Colonic mucosa (tissue), 4 donors: ENCODE measurements around the gene PPP1R1C. TPM values are rescaled to one million over a fixed set of nuclear protein-coding genes. Genes with fewer than 3 reads are reported as not detected.

Experiments
- DNase-seq: peaks from one replicate; pipeline ENCODE4 v3.0.0-alpha.2; 2020
- H3K27ac ChIP-seq: fragments of 200-600 bp; one replicate; pipeline ENCODE4 v1.8.0; 2021
- H3K27me3 ChIP-seq: fragments of 200-600 bp; one replicate; pipeline ENCODE4 v1.8.0; 2021
- H3K36me3 ChIP-seq: fragments of 200-600 bp; one replicate; pipeline ENCODE4 v1.8.0; 2021
- H3K4me1 ChIP-seq: fragments of 200-600 bp; one replicate; pipeline ENCODE4 v1.8.0; 2021; ENCODE audit warnings: mild to moderate bottlenecking
- H3K4me3 ChIP-seq: fragments of 200-600 bp; one replicate; pipeline ENCODE4 v1.8.0; 2021
- H3K9ac ChIP-seq, 2 donors: one replicate each; pipeline ENCODE4 v1.7.0; 2013; ENCODE audit warnings: control low read depth in 2 of 2, low read depth in 2 of 2, low read length in 2 of 2
- H3K9me3 ChIP-seq: fragments of 200-600 bp; one replicate; pipeline ENCODE4 v1.8.0; 2021
- CTCF ChIP-seq: fragments of 200-600 bp; IDR thresholded peaks from one replicate; pipeline ENCODE4 v1.8.0; 2022; ENCODE audit warnings: antibody characterized with exemption, mild to moderate bottlenecking
- intact Hi-C: fragments of 100-400 bp; cut with DNase I; formaldehyde crosslinking; loops from one replicate; pipeline ENCODE4 v1.14.1; 2022
- total RNA-seq, 2 donors: library from RNA; stranded (reverse); fragmentation: NEBNext Ultra II Directional in 1 of 2; extraction: Animal tissue kit (Norgen Biotek cat#: 25700) in 1 of 2; gene quantifications; one replicate each; pipeline ENCODE4 v1.2.1, GENCODE V29; 2021
- donor health status: healthy.
- donor health status: DM: no; HTN: no; CAD: no.
- donor health status: DM: no; HTN: no; CAD: no.

The PPP1R1C gene
- total RNA-seq, 2 donors from 2014 or later = not detected

DNA sequence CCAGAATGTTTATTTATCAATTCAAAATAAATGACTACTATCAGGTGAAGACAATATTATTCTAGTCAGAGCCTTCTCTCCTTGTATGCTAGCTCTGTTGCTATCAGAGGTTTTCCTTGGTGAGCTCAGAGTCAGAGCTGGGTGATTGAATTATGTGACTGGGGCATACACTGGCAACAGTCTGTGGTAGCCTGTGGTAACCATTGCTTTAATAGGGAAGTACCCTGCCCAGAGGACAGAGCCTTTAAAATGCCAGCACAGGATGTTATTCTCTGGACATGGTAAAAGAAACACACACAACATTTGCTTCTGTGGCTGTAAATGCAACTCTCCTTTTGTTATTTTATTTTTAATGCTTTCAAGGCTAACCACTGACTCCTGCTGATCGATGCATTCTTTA lies 124.7 kb downstream of the PPP1R1C start:
- Histone ChIP-seq H3K36me3 (no peaks in the 10 kb centered on the region), H3K9ac (no peak overlapping the region), H3K27ac (no peak overlapping the region), H3K9me3 (no peaks in the 10 kb centered on the region), H3K4me3 (no peak overlapping the region), H3K4me1 (no peaks in the 10 kb centered on the region), H3K27me3 (no peaks in the 10 kb centered on the region)
- TF ChIP-seq CTCF = no peak
- DNase-seq = no peak
- intact Hi-C loops = no loop called here

- Histone ChIP-seq H3K4me1 (no peaks in the 10 kb centered on the region), H3K9ac (no peak overlapping the region), H3K9me3 (no peaks in the 10 kb centered on the region), H3K27ac (no peak overlapping the region), H3K4me3 (no peak overlapping the region), H3K36me3 (no peaks in the 10 kb centered on the region), H3K27me3 (no peaks in the 10 kb centered on the region)
- DNase-seq = no peak
- TF ChIP-seq CTCF = no peak
- intact Hi-C loops = no loop called here
Observed at GRCh38 chr2:182113334-182113733, 127.7 kb downstream of the PPP1R1C start.

DNA sequence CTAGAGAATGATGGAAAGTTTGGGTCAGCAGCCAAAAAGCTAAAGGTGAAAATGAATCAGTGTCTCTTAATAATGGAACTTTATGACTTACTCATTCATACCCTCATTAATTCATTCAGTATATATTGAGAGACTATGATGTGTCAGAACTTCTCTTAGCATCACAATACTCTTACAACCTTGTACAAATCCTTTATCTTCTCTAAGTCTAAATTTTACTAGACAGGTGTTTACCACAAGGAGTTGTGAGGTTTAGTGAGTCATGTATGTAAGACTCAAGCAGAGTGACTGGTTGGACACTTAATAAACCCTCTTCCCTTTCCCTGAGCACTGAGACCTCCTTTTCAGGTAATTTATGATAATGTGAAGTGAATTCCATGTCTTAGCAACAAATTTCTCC lies 129.6 kb downstream of the PPP1R1C start:
- intact Hi-C loops = no loop called here
- Histone ChIP-seq H3K9me3 (no peaks in the 10 kb centered on the region), H3K9ac (no peak overlapping the region), H3K4me3 (no peak overlapping the region), H3K4me1 (no peaks in the 10 kb centered on the region), H3K27me3 (no peaks in the 10 kb centered on the region), H3K27ac (no peak overlapping the region), H3K36me3 (no peaks in the 10 kb centered on the region)
- TF ChIP-seq CTCF = no peak
- no peak for DNase-seq

GRCh38 chr2:182116774-182117173 lies 131.1 kb downstream of the PPP1R1C start:
- no peaks in the 10 kb centered on the region for H3K27me3 ChIP-seq
- DNase-seq = no peak
- H3K4me3 ChIP-seq = no peak overlapping the region
- TF ChIP-seq CTCF = no peak
- no peaks in the 10 kb centered on the region for H3K4me1 ChIP-seq
- no peaks in the 10 kb centered on the region for H3K36me3 ChIP-seq
- no peak overlapping the region for H3K9ac ChIP-seq
- H3K27ac ChIP-seq = no peak overlapping the region
- H3K9me3 ChIP-seq = no peaks in the 10 kb centered on the region
- intact Hi-C loops = no loop called here

DNA sequence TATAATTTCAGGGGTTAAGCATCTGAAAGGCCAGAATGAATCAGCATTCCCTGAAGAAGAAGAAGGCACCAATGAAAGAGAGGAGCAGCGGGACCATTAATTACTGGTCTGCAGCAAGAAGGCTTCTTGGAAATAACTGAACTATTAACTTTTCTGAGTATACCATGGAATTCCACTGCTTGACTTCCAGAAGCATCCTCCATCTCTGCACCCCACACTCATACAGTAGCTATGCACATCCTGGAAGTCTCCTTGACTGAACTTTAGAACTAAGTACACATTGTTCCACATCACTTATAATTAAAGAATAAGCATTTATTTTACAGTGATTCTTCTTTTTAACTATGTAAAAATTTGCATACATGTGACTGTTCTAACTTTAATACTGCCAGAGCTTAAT lies 131.5 kb downstream of the PPP1R1C start:
- no peak overlapping the region for H3K9ac ChIP-seq
- no peak overlapping the region for H3K27ac ChIP-seq
- no peaks in the 10 kb centered on the region for H3K4me1 ChIP-seq
- DNase-seq = no peak
- intact Hi-C loops = no loop called here
- no peaks in the 10 kb centered on the region for H3K9me3 ChIP-seq
- H3K36me3 ChIP-seq = no peaks in the 10 kb centered on the region
- no peak for TF ChIP-seq CTCF
- H3K4me3 ChIP-seq = no peak overlapping the region
- no peaks in the 10 kb centered on the region for H3K27me3 ChIP-seq
